GM23248 (cell line): Measurements from ENCODE around the gene SMC5.

Experiments used
- EZH2 ChIP-seq: fragments of 200-600 bp; sonication (generic); IDR thresholded peaks from 2 replicates; pipeline ENCODE4 v1.6.1; 2018; ENCODE audit warnings: antibody characterized with exemption, mild to moderate bottlenecking; ENCODE audit not compliant: insufficient read depth, poor library complexity, severe bottlenecking
- EZH2phosphoT487 ChIP-seq: fragments of 200-600 bp; sonication (generic); IDR thresholded peaks from 2 replicates; pipeline ENCODE4 v1.6.1; 2018; ENCODE audit warnings: antibody characterized with exemption, moderate library complexity, mild to moderate bottlenecking, low read depth; ENCODE audit not compliant: insufficient read depth

DNA sequence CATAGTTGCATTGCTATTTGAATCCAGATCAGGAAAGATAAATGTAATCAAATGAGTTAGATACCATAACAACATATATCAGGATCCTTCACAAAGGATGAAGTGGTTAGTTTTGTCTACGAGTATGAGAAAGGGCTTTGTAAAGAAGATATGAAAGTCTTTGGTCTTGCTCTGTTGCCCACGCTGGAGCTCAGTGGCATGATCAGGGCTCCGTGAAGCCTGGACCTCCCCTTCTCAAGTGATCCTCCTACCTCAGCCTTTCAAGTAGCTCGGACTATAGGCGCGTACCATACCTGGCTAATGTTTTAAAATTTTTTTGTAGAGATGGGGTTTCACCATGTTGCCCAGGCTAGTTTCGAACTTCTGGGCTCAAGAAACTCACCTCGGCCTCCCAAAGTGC, 1.8 kb downstream of the SMC5 start:
- no peak for TF ChIP-seq EZH2phosphoT487
- TF ChIP-seq EZH2: no peak
